ENCODE results near the gene GP9.

GP9 gene

DNA sequence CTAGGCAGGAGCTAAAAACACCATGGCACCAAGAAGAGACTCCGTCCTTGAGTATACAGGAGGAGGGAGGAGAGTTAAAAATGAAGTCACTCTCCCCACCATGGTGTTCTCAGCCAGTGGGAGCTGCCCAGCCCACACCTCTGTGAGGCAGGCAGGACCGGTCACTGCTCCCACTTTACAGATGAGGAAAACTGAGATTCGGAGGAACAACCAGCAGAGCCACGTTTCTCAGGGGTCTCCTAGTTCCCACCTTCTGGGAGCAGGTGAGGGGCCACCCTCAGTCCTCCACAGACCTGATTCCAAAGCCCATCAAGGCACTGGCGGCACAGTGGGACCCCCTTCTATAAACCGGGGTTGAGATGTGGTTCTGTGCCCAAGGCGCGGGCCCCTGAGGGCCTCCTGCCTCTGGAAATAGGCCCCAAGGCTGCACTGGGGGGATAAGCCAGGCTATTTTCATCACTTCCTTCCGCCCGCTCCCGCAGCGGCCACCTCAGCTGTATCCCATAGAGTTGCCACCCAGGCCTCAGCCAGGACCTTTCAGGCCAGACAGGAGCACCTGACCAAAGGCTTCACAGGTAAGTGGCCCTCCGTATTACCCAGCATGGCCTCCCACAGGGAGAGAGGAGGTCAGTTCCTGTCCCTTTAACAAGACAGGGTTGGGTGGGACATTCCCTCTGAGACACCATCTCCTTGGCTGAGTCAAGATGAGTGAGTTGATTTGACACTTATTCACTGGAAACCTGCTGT is at the start of gene GP9:
GP9 (plus strand) TSS at position 504 of the 747 bp plus-strand sequence. CDS start 961 bp downstream, outside the sequence.
- no peak for DNase-seq (ENCODE audit: low spot score)

- DNase-seq (ENCODE audit: low spot score) = no peak
Measured at GRCh38 chr3:129013491-129013891, 47.1 kb upstream of the GP9 start.

DNA sequence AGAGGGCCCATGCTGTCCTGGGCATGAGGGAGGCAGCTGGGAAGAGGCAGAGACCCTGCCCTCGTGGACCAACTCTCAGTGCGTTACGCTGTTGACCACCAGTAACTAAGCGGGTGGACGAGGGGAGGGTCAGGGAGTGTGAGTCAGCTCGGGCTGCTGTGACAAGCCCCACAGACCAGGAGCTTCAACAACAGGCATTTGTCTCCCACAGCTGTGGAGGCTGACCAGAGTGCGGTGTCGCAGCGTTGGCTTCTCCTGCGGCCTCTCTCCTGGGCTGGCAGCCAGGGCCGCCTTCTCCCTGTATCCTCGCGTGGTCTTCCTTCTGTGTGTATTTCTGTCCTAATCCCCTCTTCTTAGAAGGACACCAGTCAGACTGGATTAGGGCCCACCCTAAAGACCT is 46.4 kb upstream of the GP9 start:
- no peak for DNase-seq (ENCODE audit: low spot score)

DNA sequence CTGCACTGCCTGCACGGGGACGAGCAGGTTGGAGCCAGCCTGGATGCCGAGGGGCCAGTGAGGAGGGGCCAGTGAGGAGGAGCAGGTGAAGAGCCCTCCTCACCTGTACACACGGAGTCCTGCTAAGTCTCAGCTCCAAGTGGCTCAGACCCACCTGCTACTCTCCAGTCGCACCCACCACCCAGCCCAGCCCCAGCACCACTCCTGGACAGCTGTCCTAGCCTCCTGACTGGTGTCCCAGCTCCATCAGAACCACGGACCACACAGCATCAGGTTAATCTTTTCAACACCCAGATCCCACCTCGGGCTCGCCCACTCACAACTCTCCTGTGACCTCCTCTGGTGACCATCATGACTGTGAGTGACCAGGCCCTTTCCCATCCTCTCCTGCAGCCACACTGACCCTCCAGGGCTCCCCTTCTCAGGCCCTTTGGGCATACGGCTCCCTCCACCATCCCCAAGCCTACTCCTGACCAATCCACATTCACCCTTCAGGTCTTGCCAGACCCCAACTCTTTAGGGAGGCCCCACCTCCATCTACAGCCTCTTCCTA is 45.7 kb upstream of the GP9 start:
- no peak for DNase-seq (ENCODE audit: low spot score)

DNA sequence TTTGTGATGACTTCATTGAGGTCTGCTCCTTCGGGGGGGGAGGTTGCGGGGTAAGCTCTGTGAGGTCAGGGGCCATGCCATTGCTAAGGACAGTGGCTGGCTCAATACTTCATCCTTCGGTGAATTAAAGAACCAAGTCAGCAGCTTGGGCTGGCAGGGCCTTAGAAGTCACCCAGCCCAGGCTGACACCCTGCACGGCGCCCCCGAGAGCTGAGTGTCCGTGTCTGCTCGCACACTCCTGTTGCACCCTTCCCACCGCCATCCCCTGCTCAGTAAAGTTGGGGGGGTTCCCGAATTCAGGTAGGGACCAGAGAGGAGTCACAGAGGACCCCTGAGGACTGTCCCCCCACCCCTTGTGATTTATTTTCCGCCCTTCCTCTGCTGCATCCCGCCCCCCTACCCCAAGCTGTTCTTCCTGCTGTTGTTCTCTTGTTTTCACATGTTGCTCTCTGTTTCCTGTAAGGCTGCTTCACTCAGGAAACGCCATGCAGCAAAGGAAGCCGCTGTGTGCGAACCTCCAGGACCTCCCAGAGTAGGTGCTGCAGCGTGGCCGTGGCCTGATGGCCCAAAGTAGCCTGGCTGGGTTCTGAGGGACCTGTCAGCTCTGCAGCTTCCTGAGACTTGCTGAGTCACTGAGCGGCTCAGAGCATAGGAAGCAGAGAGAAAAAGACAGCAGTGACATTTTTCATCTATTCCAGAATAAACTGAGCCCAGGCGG is 45.0 kb upstream of the GP9 start:
- DNase-seq (ENCODE audit: low spot score) = peak; percentile 95

GRCh38 chr3:129016356-129016719 is 44.2 kb upstream of the GP9 start:
- peak; percentile 38 for DNase-seq (ENCODE audit: low spot score)

DNA sequence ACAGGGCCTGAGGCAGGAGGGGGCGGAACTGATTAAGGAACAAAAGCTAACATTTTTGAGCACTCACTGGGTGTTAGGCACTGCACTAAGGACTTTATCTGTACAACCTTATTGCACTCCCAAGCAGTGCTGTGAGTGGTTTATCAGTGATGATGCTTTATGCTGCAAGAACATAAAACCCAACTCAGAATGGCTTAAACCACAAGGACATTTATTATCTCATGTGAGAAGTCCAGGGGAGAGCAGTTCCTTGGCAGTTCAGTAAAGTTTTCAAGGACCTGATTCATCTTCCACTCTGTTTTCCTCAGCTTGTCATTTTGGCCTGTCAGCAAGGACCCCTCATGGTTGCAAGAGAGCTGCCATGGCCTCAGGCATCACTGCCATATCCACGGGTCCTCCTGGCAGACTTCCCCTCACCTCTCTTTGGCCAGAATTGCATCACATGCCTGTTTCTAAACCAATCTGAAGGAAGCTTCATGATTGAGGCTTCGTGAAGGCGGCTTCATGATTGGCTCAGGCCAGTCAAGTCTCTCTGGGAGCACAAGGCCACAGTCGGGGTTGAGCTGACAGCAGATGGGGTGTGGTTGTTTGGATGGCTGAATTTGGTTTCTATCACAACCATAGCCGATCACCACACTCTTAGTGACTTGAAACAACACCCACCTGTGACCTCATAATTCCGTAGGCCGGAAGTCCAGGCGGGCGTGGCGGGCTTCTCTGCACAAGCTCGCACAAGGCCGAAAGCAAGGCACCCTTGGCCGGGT is 43.7 kb upstream of the GP9 start:
- peak; percentile 40 for DNase-seq (ENCODE audit: low spot score)

GRCh38 chr3:129017484-129017899 is 43.1 kb upstream of the GP9 start:
- DNase-seq (ENCODE audit: low spot score) = no peak

DNA sequence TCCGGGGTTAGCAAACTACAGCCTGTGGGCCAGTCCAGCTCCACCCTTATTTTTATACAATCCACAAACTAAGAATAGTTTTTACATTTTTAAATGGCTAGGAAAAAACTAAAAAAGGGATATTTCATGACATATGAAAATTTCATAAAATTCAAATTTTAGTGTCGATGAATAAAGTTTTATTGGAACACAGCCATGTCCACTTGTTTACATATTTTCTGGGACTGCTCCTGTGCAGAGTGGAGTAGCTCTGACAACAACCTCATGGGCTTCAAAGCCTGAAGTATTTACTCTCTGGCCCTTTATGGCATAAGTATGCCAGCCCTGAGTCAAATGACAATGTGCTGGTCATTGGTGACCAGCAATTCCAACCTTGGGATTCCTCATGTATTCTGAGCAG is 42.3 kb upstream of the GP9 start:
- DNase-seq (ENCODE audit: low spot score) = no peak

DNA sequence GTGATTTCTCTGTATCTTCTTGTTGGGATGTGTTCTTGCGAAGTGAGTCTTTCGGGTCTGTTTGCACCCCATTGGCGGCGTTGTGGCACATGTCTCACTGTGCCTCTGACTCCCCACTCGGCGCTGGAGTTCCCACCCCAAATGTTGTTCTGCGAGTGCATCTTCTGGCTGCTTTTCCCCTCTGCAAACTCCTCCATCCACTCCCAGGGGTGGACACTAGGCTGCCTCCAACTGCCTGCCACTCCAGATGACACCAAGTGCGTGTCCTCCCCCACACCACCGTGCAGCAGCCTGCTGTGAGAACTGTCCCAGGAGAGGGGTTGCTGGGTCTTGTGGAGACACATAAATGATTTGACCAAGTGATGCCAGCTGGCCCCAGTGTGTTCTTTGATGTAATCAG is 41.8 kb upstream of the GP9 start:
- DNase-seq (ENCODE audit: low spot score) = no peak

DNA sequence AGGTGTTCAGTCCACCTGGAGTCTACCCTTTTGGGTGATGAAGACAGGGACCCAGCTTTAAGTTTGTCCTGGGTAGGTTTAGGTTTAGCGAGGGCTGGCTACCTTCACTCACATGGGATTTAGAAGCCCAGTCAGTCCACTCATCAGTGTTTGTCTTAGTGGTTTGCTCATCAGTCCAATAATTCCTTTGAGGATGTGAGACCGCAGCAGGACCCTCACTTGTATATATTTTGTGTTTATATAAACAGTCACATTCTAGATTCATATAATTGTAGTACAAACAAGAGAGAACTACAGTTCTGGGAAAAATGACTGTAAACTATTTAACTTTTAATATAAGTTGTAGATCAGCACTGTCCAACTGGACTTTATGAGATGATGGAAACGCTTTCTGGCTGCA is 41.3 kb upstream of the GP9 start:
- DNase-seq (ENCODE audit: low spot score) = no peak

- DNase-seq (ENCODE audit: low spot score) = no peak
Measured at GRCh38 chr3:129020691-129021090, 39.9 kb upstream of the GP9 start.

DNA sequence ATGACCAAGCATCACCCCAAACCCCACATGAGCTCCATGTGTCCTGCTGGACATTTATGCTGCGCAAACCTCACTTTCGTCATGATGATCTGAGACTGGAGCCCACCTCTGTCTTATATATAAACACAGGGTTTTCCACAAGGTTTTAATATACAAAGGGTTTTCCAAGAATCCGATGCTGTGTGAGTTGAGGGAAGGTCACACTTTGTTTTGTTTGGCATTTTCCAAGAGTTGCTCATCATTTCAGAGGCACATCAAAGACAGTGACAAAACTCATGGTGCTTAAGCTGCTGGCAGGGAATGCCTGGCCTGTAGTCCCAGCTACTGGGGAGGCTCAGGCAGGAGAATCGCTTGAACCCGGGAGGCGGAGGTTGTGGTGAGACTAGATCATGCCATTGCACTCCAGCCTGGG is 39.4 kb upstream of the GP9 start:
- DNase-seq (ENCODE audit: low spot score) = no peak

DNA sequence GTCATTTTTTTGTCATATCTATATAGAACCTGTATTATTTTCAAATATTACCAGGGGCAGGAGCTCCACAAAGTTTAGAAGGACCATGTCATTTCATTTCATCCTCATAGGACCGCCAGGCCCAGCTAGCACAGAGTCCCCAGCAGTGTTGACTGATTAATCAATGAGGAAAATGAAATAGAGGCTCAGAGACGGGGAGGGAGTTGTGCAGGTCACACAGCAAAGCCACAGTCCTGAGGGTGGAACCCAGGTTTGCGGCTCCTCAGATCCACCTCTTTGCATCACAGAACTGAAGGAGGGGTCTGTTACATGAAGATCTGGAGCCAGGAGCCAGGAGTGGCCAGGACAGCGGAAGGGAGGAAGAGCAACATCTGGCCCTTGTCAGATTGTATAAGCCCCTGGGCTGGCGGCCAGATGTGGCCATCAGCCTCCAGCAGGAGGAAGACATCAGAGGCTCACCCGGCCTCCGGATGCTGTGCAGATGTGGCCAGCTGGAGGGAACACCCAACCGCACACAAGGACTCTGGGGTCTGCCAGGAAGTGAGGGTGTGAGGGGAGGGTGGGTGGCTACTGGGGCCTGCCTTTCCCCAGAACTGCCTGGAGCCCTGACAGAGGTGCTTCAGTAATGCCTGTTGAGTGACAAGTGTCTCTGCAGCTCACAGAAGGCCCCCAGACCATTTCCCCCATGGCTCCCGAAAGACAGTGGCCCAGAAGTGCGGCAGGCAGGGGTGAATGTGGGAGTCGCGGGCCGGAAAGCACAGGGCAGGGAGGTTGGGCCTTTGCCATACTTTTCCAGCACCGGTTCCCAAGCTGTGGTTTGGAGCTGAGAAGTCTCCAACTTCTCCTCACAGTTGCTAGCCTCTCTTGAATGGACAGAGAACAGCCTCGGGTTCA is 38.2 kb upstream of the GP9 start:
- DNase-seq (ENCODE audit: low spot score) = no peak

- no peak for DNase-seq (ENCODE audit: low spot score)
Measured at GRCh38 chr3:129023008-129023358, 37.6 kb upstream of the GP9 start.

DNA sequence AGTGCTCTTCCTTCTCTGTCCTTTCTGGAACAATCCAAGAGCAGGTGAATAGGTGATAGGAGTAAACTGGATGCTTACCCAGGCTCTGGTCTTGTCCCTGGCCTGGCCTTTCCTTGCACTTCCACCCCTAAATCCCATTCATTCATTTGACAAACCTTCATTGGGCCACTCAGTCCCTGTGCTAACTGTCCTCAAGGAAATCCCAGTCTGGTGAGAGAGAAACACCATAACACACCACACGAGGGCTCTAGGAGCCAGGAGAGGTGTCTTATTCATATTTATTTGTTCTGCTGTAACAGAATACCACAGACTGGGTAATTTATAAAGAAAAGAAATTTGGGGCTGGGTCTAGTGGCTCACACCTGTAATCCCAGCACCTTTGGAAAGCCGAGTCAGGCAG is 36.7 kb upstream of the GP9 start:
- DNase-seq (ENCODE audit: low spot score) = no peak

DNA sequence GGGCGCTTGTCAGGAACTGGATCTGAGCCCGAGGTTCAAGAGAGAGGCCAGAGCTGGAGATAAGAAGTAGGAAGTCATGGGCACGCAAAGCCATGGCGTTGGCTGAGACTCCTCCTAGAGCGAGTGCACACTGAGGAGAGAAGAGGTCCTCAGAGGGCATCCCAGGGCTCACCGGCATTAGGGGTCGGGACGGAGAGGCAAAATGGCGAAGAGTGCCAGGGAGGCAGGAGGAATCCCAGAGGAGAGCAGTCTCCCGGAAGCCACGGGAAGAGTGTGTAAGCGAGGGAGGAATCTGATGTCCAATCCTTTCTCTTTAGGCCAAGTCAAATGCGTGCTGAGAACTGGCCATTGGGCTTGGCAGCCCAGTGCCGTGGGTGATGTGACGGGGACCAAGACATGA is 35.5 kb upstream of the GP9 start:
- no peak for DNase-seq (ENCODE audit: low spot score)

DNA sequence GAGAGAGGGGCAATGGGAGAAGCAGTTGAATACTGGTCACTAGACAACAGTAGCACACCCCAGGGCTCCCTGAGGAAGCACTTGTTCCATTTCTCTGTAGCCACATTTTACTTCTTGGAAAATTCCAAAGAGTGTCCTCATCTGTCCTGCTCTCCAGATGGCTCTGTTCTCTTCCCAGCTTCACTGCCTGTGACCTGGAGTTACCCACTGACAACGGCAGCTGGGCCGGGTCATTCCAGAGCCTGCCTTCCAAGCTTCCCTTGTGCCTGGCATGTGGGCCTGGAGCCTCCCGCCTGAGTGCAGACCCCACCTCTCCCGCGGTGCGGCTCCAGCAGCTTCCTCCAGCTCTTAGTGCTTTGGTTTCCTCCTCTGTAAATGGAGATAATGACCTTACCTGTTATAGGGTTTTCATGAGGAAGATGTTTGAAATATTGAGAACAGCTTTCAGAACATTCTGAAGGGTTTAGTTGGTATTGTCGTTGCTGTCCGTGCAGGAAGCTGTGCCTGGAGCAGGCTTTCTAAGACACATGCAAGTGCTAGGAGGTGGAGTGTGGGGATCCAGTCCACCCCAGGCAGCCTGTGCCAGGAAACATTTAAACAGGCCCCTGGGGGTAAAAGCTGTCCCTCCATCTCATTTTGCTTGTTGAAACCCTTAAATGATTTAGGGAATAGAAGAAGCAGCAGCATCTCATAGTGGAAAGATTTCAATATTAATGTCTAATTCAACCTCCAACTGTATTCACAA is 34.7 kb upstream of the GP9 start:
- no peak for DNase-seq (ENCODE audit: low spot score)

GRCh38 chr3:129026728-129027543 is 33.6 kb upstream of the GP9 start:
- peak; percentile 87 for DNase-seq (ENCODE audit: low spot score)

DNA sequence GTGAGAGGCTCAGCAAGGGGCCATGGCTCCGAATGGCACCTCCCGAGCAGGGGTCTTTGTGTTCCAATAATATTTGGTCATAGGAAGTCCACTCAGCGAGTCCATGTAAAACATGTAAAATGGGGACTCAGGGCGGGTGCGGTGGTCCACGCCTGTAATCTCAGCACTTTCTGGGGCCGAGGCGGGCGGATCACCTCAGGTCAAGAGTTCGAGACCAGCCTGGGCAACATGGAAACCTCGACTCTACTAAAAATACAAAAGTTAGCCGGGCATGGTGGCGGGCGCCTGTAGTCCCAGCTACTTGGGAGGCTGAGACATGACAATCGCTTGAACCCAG is 33.1 kb upstream of the GP9 start:
- no peak for DNase-seq (ENCODE audit: low spot score)

Data from kidney capillary endothelial cell (primary cell).